Measurements from ENCODE around the gene MT1A. TPM values are rescaled to one million over a fixed set of nuclear protein-coding genes. Genes with fewer than 3 reads are reported as not detected.

MT1A gene
- total RNA-seq, 1 donor from 2014 or later = not detected

- Mint-ChIP-seq H3K27me3 (peaks cover 12% of the 10 kb centered on the region), H3K9me3 (peaks cover 3% of the 10 kb centered on the region), H3K27ac (no peak overlapping the region), H3K4me3 (no peak overlapping the region), H3K36me3 (ENCODE audit: low read depth) (no peaks in the 10 kb centered on the region), H3K4me1 (no peaks in the 10 kb centered on the region)
- ChIA-PET CTCF (no interaction called here), POLR2A (interaction anchor here (0.5 kb wide), 1 partner anchor 108 kb away, joined by 6 read pairs; no protein-coding TSS in a partner anchor)
- TF ChIP-seq CTCF (IDR thresholded peaks at IDR 0.05) = no peak
- no peak for ATAC-seq (ENCODE audit: low read depth)
- DNase-seq = no peak
- intact Hi-C loops (cut with micrococcal nuclease) = no loop called here
These were observed 50.3 kb downstream of the MT1A start for GRCh38 chr16:56688762-56689161.

- ChIA-PET CTCF (no interaction called here), POLR2A (no interaction called here)
- Mint-ChIP-seq H3K27me3 (peaks cover 12% of the 10 kb centered on the region), H3K4me3 (no peak overlapping the region), H3K27ac (no peak overlapping the region), H3K4me1 (no peaks in the 10 kb centered on the region), H3K36me3 (ENCODE audit: low read depth) (no peaks in the 10 kb centered on the region), H3K9me3 (peaks cover 3% of the 10 kb centered on the region)
- DNase-seq (no peak), ATAC-seq (ENCODE audit: low read depth) (no peak)
- TF ChIP-seq CTCF (IDR thresholded peaks at IDR 0.05) = no peak
- intact Hi-C loops (cut with micrococcal nuclease) = no loop called here
These were observed 50.7 kb downstream of the MT1A start for GRCh38 chr16:56689171-56689570.

Other genes starting within 250 kb of the MT1A start
- gene AMFR, start 213.1 kb upstream of the MT1A start, total RNA-seq = 118 and 134 TPM in 2 replicates
- 108 and 111 TPM in 2 replicates for gene NUDT21, start 187.3 kb upstream of the MT1A start, total RNA-seq
- gene OGFOD1, start 187.1 kb upstream of the MT1A start, total RNA-seq = 45.6 and 51.8 TPM in 2 replicates
- gene BBS2, start 118.6 kb upstream of the MT1A start, total RNA-seq = 25.5 and 32.3 TPM in 2 replicates
- gene MT4, start 73.6 kb upstream of the MT1A start, total RNA-seq = not detected in 2 replicates
- not detected in 2 replicates for gene MT3, start 49.1 kb upstream of the MT1A start, total RNA-seq
- gene MT2A, start 30.1 kb upstream of the MT1A start, total RNA-seq = 72.7 and 77.4 TPM in 2 replicates
- 2.8 and 4.2 TPM in 2 replicates for gene MT1E, start 12.9 kb upstream of the MT1A start, total RNA-seq
- gene MT1M, start 6.0 kb upstream of the MT1A start, total RNA-seq = not detected in 2 replicates
- gene MT1B, start 13.2 kb downstream of the MT1A start, total RNA-seq = not detected in 2 replicates
- gene MT1F, start 19.3 kb downstream of the MT1A start, total RNA-seq = 21.4 and 22.8 TPM in 2 replicates
- gene MT1G, start 29.4 kb downstream of the MT1A start, total RNA-seq = 0.69 TPM in 1 of 2 replicates, not detected in the other
- gene MT1H, start 31.1 kb downstream of the MT1A start, total RNA-seq = 1.3 TPM in 1 of 2 replicates, not detected in the other
- gene MT1X, start 43.8 kb downstream of the MT1A start, total RNA-seq = 36.3 and 48.9 TPM in 2 replicates
- 104 and 111 TPM in 2 replicates for gene NUP93, start 91.5 kb downstream of the MT1A start, total RNA-seq
- gene SLC12A3, start 226.5 kb downstream of the MT1A start, total RNA-seq = 3.8 and 5.0 TPM in 2 replicates